GM21360 (cell line): ENCODE measurements around the gene SYNRG.

Experiments
- ATAC-seq: cut with Tn5 transposase; IDR thresholded peaks from one replicate; pipeline ENCODE4 v1.9.1; 2021; ENCODE audit warnings: mild to moderate bottlenecking, moderate library complexity; ENCODE audit not compliant: unreplicated experiment

Gene SYNRG

GRCh38 chr17:37476431-37477120 lies 132.6 kb downstream of the SYNRG start:
- no peak for ATAC-seq

DNA sequence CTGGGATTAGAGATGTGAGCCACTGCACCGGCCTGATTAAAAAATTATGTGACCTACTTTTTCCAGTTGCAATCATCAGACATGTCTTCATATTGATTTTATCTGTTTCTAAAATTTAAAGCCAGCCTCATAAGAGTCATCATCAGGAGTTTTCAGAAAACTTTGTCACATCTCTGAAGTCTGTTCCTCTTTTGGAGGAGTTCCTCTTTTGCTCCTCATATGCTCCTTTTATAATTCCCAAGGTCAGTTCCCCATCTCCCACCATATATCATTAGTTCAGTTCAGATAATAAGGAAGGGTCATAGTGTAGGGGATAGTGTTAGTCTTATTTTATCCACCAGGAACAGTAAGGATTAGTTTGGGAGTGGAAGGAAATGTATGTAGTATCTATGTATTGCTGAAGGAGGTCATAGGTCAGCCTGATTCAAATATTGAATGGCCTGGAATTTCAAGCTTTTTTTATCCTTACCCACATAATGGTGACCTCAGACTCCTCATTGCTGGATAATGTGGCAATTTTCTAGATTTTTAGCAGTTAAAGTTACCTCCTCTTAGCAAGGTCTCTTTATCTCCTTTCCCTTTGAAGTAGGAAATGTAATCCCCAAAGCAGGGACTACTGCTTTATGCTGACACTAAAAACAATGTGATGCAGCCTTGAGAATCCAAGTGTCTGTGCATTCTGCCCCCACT lies 133.3 kb downstream of the SYNRG start:
- ATAC-seq = no peak

GRCh38 chr17:37470181-37470580 lies 139.0 kb downstream of the SYNRG start:
- ATAC-seq = no peak

GRCh38 chr17:37466471-37466870 lies 142.7 kb downstream of the SYNRG start:
- no peak for ATAC-seq

GRCh38 chr17:37465069-37465616 lies 144.1 kb downstream of the SYNRG start:
- no peak for ATAC-seq
